ENCODE measurements around the gene RP2.

DNA sequence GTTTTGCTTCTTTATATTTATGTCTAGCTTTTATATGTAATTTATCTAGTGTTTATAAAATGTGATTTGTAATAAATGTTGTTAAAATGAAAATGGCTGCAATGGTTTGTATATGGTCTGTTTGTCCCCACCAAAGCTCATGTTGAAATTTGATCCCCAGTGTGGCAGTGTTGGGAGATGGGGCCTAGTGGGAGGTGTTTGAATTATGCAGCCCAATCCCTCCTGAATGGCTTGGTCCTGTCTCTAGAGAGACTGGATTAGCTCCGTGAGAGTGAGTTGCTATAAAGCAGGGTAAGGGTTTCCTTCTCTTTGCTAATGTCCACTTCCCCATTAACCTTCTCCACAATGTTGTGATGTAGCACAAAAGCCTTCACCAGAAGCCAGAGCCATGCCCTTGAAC, 45.4 kb downstream of the RP2 start:
- no peak for TF ChIP-seq POLR2AphosphoS5 (IDR thresholded peaks at IDR 0.05)
- no peak for TF ChIP-seq CTCF (IDR thresholded peaks at IDR 0.05)
- no peak for TF ChIP-seq POLR2A (IDR thresholded peaks at IDR 0.05)
- TF ChIP-seq EP300 (IDR thresholded peaks at IDR 0.05), result no peak
